HG02642 (cell line): ENCODE data around the gene YWHAQ.
"Not testable (repeated sequence)": the region's sequence is repeated elsewhere in the genome, so short reads cannot be mapped to it uniquely, and the experiment has no call there.

Source experiments
- ATAC-seq: cut with Tn5 transposase; IDR thresholded peaks from one replicate; pipeline ENCODE4 v1.9.1; 2021; ENCODE audit warnings: mild to moderate bottlenecking; ENCODE audit not compliant: unreplicated experiment, poor library complexity

Gene YWHAQ

GRCh38 chr2:9637330-9637729 lies 6.5 kb upstream of the YWHAQ start:
- no peak for ATAC-seq

GRCh38 chr2:9634133-9634532 lies 3.3 kb upstream of the YWHAQ start:
- ATAC-seq = no peak

GRCh38 chr2:9631878-9632700 lies 1.3 kb upstream of the YWHAQ start:
- no peak for ATAC-seq

- ATAC-seq = no peak
Measured at GRCh38 chr2:9631553-9631819, 689 bp upstream of the YWHAQ start.

GRCh38 chr2:9630117-9630735 lies 571 bp downstream of the YWHAQ start:
- peak; percentile 56 for ATAC-seq

GRCh38 chr2:9629222-9630116 lies 1.3 kb downstream of the YWHAQ start:
- no peak for ATAC-seq

- ATAC-seq = no peak
Measured at GRCh38 chr2:9627310-9627709, 3.5 kb downstream of the YWHAQ start.

- no peak for ATAC-seq
Measured at GRCh38 chr2:9623151-9623550, 7.6 kb downstream of the YWHAQ start.

GRCh38 chr2:9621655-9622054 lies 9.1 kb downstream of the YWHAQ start:
- ATAC-seq = not testable (repeated sequence)

- no peak for ATAC-seq
Measured at GRCh38 chr2:9618410-9618809, 12.4 kb downstream of the YWHAQ start.

GRCh38 chr2:9617749-9618148 lies 13.0 kb downstream of the YWHAQ start:
- no peak for ATAC-seq

GRCh38 chr2:9617296-9617695 lies 13.5 kb downstream of the YWHAQ start:
- no peak for ATAC-seq

- ATAC-seq = no peak
Measured at GRCh38 chr2:9614562-9614961, 16.2 kb downstream of the YWHAQ start.

- no peak for ATAC-seq
Measured at GRCh38 chr2:9613291-9613690, 17.5 kb downstream of the YWHAQ start.

- not testable (repeated sequence) for ATAC-seq
Measured at GRCh38 chr2:9611549-9611912, 19.3 kb downstream of the YWHAQ start.

- no peak for ATAC-seq
Measured at GRCh38 chr2:9610781-9611548, 19.8 kb downstream of the YWHAQ start.

- not testable (repeated sequence) for ATAC-seq
Measured at GRCh38 chr2:9608491-9608890, 22.3 kb downstream of the YWHAQ start.

- ATAC-seq = no peak
Measured at GRCh38 chr2:9602412-9602811, 28.4 kb downstream of the YWHAQ start.

GRCh38 chr2:9601397-9601796 lies 29.4 kb downstream of the YWHAQ start:
- no peak for ATAC-seq

- no peak for ATAC-seq
Measured at GRCh38 chr2:9599430-9599829, 31.4 kb downstream of the YWHAQ start.
